Natural killer cell treated with Interleukin-12 subunit alpha and Interleukin-12 subunit beta and Interleukin-15 and Interleukin-18, amount 100 ng/mL, for 72 hours (primary cell): Measurements from ENCODE around the gene TXK. TPM values are rescaled to one million over a fixed set of nuclear protein-coding genes. Genes with fewer than 3 reads are reported as not detected.

ENCODE experiments used
- ATAC-seq, 2 donors: fragments of 150-1000 bp; cut with Tn5 transposase in 1 of 2; sonication (Bioruptor Pico), chemical (Tn5 transposase) in 1 of 2; 2 replicates each; pipeline ENCODE4 v1.10.0; 2021
- DNase-seq: peaks from one replicate; pipeline ENCODE4 v3.0.0; 2022; ENCODE audit warnings: low spot score
- H3K27ac Mint-ChIP-seq, 2 donors: 1 replicate in 1 of 2; 2 replicates in 1 of 2; pipeline ENCODE4 v1.8.0; 2022; ENCODE audit warnings: mixed read lengths in 2 of 2, mild to moderate bottlenecking in 1 of 2, moderate library complexity in 1 of 2
- H3K27me3 Mint-ChIP-seq, 2 donors: 1 replicate in 1 of 2; 2 replicates in 1 of 2; pipeline ENCODE4 v1.8.0; 2022; ENCODE audit warnings: mixed read lengths in 2 of 2
- H3K36me3 Mint-ChIP-seq: one replicate; pipeline ENCODE4 v1.8.0; 2022; ENCODE audit warnings: mixed read lengths
- H3K4me1 Mint-ChIP-seq, 2 donors: 1 replicate in 1 of 2; 2 replicates in 1 of 2; pipeline ENCODE4 v1.8.0; 2022; ENCODE audit warnings: low read depth in 2 of 2, mixed read lengths in 2 of 2, mild to moderate bottlenecking in 1 of 2
- H3K4me3 Mint-ChIP-seq: one replicate; pipeline ENCODE4 v1.8.0; 2022; ENCODE audit warnings: mixed read lengths
- H3K9me3 Mint-ChIP-seq: 2 replicates; pipeline ENCODE4 v1.8.0; 2022; ENCODE audit warnings: mixed read lengths
- total RNA-seq, 2 donors: library from RNA; stranded (reverse); gene quantifications; one replicate each; pipeline ENCODE4 v1.2.3, GENCODE V29; 2022

Gene TXK
- total RNA-seq, 2 donors from 2014 or later = 26.1 to 60.2 TPM

GRCh38 chr4:48031802-48032525, 102.1 kb downstream of the TXK start:
- H3K27me3 Mint-ChIP-seq = peaks cover 18 to 23% of the 10 kb centered on the region in 2 donors
- no peak for DNase-seq
- H3K4me3 Mint-ChIP-seq = no peak overlapping the region
- no peaks in the 10 kb centered on the region for H3K9me3 Mint-ChIP-seq
- H3K36me3 Mint-ChIP-seq = no peaks in the 10 kb centered on the region
- no peak overlapping the region for H3K27ac Mint-ChIP-seq
- ATAC-seq = no peak
- peaks cover 6 to 10% of the 10 kb centered on the region in 2 donors for H3K4me1 Mint-ChIP-seq

- no peaks in the 10 kb centered on the region for H3K36me3 Mint-ChIP-seq
- H3K4me1 Mint-ChIP-seq = peaks cover 6 to 10% of the 10 kb centered on the region in 2 donors
These were observed 103.6 kb downstream of the TXK start for GRCh38 chr4:48030470-48030869.

GRCh38 chr4:48028696-48029095, 105.4 kb downstream of the TXK start:
- Mint-ChIP-seq H3K27me3 (peaks cover 21 to 27% of the 10 kb centered on the region in 2 donors), H3K4me1 (peaks cover 2 to 7% of the 10 kb centered on the region in 2 donors), H3K4me3 (no peak overlapping the region), H3K9me3 (no peaks in the 10 kb centered on the region), H3K36me3 (no peaks in the 10 kb centered on the region), H3K27ac (no peak overlapping the region)
- ATAC-seq (no peak), DNase-seq (no peak)

More at GRCh38 chr4:48030470-48030869, 103.6 kb downstream of the TXK start:
- no peak for ATAC-seq
- Mint-ChIP-seq H3K4me3 (no peak overlapping the region), H3K27ac (no peak overlapping the region), H3K27me3 (peaks cover 16 to 20% of the 10 kb centered on the region in 2 donors), H3K9me3 (no peaks in the 10 kb centered on the region)
- DNase-seq = no peak

- no peaks in the 10 kb centered on the region for H3K9me3 Mint-ChIP-seq
- no peak overlapping the region for H3K4me3 Mint-ChIP-seq
- DNase-seq (no peak), ATAC-seq (no peak)
- no peak overlapping the region for H3K27ac Mint-ChIP-seq
- peaks cover 21 to 24% of the 10 kb centered on the region in 2 donors for H3K27me3 Mint-ChIP-seq
- no peaks in the 10 kb centered on the region for H3K36me3 Mint-ChIP-seq
- peaks cover 0 to 6% of the 10 kb centered on the region in 2 donors for H3K4me1 Mint-ChIP-seq
These were observed 106.4 kb downstream of the TXK start for GRCh38 chr4:48027653-48028052.

GRCh38 chr4:48025005-48025404, 109.0 kb downstream of the TXK start:
- Mint-ChIP-seq H3K36me3 (no peaks in the 10 kb centered on the region), H3K4me1 (peaks cover 0 to 8% of the 10 kb centered on the region in 2 donors), H3K27ac (no peak overlapping the region), H3K9me3 (no peaks in the 10 kb centered on the region), H3K27me3 (peaks cover 28 to 31% of the 10 kb centered on the region in 2 donors), H3K4me3 (no peak overlapping the region)
- DNase-seq (no peak), ATAC-seq (no peak)

- no peak overlapping the region for H3K4me3 Mint-ChIP-seq
- peaks cover 0 to 8% of the 10 kb centered on the region in 2 donors for H3K4me1 Mint-ChIP-seq
- peaks cover 30 to 31% of the 10 kb centered on the region in 2 donors for H3K27me3 Mint-ChIP-seq
- DNase-seq (no peak), ATAC-seq (no peak)
- H3K36me3 Mint-ChIP-seq = no peaks in the 10 kb centered on the region
- no peaks in the 10 kb centered on the region for H3K9me3 Mint-ChIP-seq
- H3K27ac Mint-ChIP-seq = no peak overlapping the region
These were observed 109.5 kb downstream of the TXK start for GRCh38 chr4:48024522-48024921.

GRCh38 chr4:48022192-48022799, 111.8 kb downstream of the TXK start:
- Mint-ChIP-seq H3K4me3 (no peak overlapping the region), H3K27me3 (peaks cover 24 to 26% of the 10 kb centered on the region in 2 donors)

GRCh38 chr4:48021100-48021499, 113.0 kb downstream of the TXK start:
- ATAC-seq = no peak

More at GRCh38 chr4:48022192-48022799, 111.8 kb downstream of the TXK start:
- ATAC-seq = no peak
- Mint-ChIP-seq H3K36me3 (no peaks in the 10 kb centered on the region), H3K9me3 (no peaks in the 10 kb centered on the region), H3K4me1 (peaks cover 0 to 2% of the 10 kb centered on the region in 2 donors), H3K27ac (no peak overlapping the region)
- DNase-seq = no peak

GRCh38 chr4:48018112-48018511, 115.9 kb downstream of the TXK start:
- H3K27ac Mint-ChIP-seq = no peak overlapping the region
- H3K4me3 Mint-ChIP-seq = no peak overlapping the region
- H3K9me3 Mint-ChIP-seq = no peaks in the 10 kb centered on the region
- peaks cover 2 to 6% of the 10 kb centered on the region in 2 donors for H3K4me1 Mint-ChIP-seq
- no peaks in the 10 kb centered on the region for H3K36me3 Mint-ChIP-seq
- ATAC-seq (no peak), DNase-seq (no peak)
- peaks cover 21 to 29% of the 10 kb centered on the region in 2 donors for H3K27me3 Mint-ChIP-seq

More at GRCh38 chr4:48021100-48021499, 113.0 kb downstream of the TXK start:
- Mint-ChIP-seq H3K4me1 (peaks cover 1 to 2% of the 10 kb centered on the region in 2 donors), H3K9me3 (no peaks in the 10 kb centered on the region), H3K4me3 (no peak overlapping the region), H3K36me3 (no peaks in the 10 kb centered on the region), H3K27me3 (peaks cover 24 to 26% of the 10 kb centered on the region in 2 donors), H3K27ac (no peak overlapping the region)
- no peak for DNase-seq

GRCh38 chr4:48017108-48017571, 116.9 kb downstream of the TXK start:
- ATAC-seq (no peak), DNase-seq (no peak)
- Mint-ChIP-seq H3K9me3 (no peaks in the 10 kb centered on the region), H3K4me3 (peak overlapping the region; percentile 69), H3K27ac (no peak overlapping the region), H3K4me1 (peaks cover 2 to 6% of the 10 kb centered on the region in 2 donors), H3K36me3 (no peaks in the 10 kb centered on the region), H3K27me3 (peaks cover 23 to 36% of the 10 kb centered on the region in 2 donors)

Other genes starting within 250 kb of the TXK start
- gene NFXL1, start 219.7 kb downstream of the TXK start, total RNA-seq = 10 to 100 TPM; 12.1 to 21.9 TPM
- not detected for gene CNGA1, start 117.6 kb downstream of the TXK start, total RNA-seq
- gene NIPAL1, start 117.5 kb downstream of the TXK start, total RNA-seq = 1 to 10 TPM in 1 of 2 donors, under 1 TPM in 1; 0.21 to 2.0 TPM
- 1 to 10 TPM; 2.0 to 3.1 TPM for gene TEC, start 135.6 kb upstream of the TXK start, total RNA-seq
- gene SLAIN2, start 207.3 kb upstream of the TXK start, total RNA-seq = 10 to 100 TPM; 42.4 to 89.3 TPM